ENCODE results near the gene NOC4L. TPM values are rescaled to one million over a fixed set of nuclear protein-coding genes. Genes with fewer than 3 reads are reported as not detected.
"Not testable (repeated sequence)": the region's sequence is repeated elsewhere in the genome, so short reads cannot be mapped to it uniquely, and the experiment has no call there.

Gene NOC4L
- total RNA-seq, 1 experiment from 2014 or later = 29.8 TPM

- intact Hi-C loops (cut with micrococcal nuclease; ENCODE audit: unreplicated experiment) = no loop called here
Measured at GRCh38 chr12:132102297-132102696, 42.0 kb upstream of the NOC4L start.

GRCh38 chr12:132103072-132103471 is 41.2 kb upstream of the NOC4L start:
- H3K36me3 ChIP-seq (ENCODE audit: control insufficient read depth, insufficient read depth, low read length); CTCF ChIA-PET; ATAC-seq; BruUV-seq (replicated peaks); H3K4me3 ChIP-seq (ENCODE audit: low read depth in 2 of 2, low read length in 2 of 2); H3K27ac ChIP-seq (ENCODE audit: low read length); H3K27me3 ChIP-seq (ENCODE audit: control insufficient read depth, insufficient read depth, low read length); DNase-seq (ENCODE audit: low read depth, low spot score); intact Hi-C loops (cut with micrococcal nuclease; ENCODE audit: unreplicated experiment); in situ Hi-C loops (cut with HindIII; ENCODE audit: low pct_unique_long_range_greater_than_20kb, low sequenced_read_pairs); H3K4me1 ChIP-seq (ENCODE audit: control insufficient read depth, insufficient read depth, low read length); POLR2A ChIA-PET; H3K9me3 ChIP-seq (ENCODE audit: control insufficient read depth, insufficient read depth, low read depth, low read length): not testable (repeated sequence)

More at GRCh38 chr12:132102297-132102696, 42.0 kb upstream of the NOC4L start:
- TF ChIP-seq CTCF (IDR thresholded peaks at IDR 0.05) (no peak), POLR2AphosphoS5 (IDR thresholded peaks at IDR 0.05; ENCODE audit: low read depth, low read length) (no peak), REST (IDR thresholded peaks at IDR 0.05; ENCODE audit: insufficient read depth in 1 of 2, low read depth in 2 of 2, low read length in 1 of 2) (no peak), SIN3A (IDR thresholded peaks at IDR 0.05; ENCODE audit: borderline replicate concordance, insufficient read depth, low read depth, low read length) (no peak), TCF7L2 (IDR thresholded peaks at IDR 0.05; ENCODE audit: low read depth, low read length) (no peak)
- Histone ChIP-seq H3K9me3 (ENCODE audit: control insufficient read depth, insufficient read depth, low read depth, low read length) (no peaks in the 10 kb centered on the region), H3K27ac (ENCODE audit: low read length) (no peak overlapping the region), H3K4me1 (ENCODE audit: control insufficient read depth, insufficient read depth, low read length) (no peaks in the 10 kb centered on the region), H3K36me3 (ENCODE audit: control insufficient read depth, insufficient read depth, low read length) (peaks cover 3% of the 10 kb centered on the region; the same call in 1 of the 2 replicates), H3K4me3 (ENCODE audit: low read depth in 2 of 2, low read length in 2 of 2) (no peak overlapping the region), H3K27me3 (ENCODE audit: control insufficient read depth, insufficient read depth, low read length) (no peaks in the 10 kb centered on the region)
- DNase-seq (ENCODE audit: low read depth, low spot score) = no peak
- ChIA-PET CTCF (no interaction called here), POLR2A (no interaction called here)
- ATAC-seq = no peak
- BruUV-seq (replicated peaks) = no TSS peak
- in situ Hi-C loops (cut with HindIII; ENCODE audit: low pct_unique_long_range_greater_than_20kb, low sequenced_read_pairs) = no loop called here

GRCh38 chr12:132103542-132104308 is 40.5 kb upstream of the NOC4L start:
- intact Hi-C loops (cut with micrococcal nuclease; ENCODE audit: unreplicated experiment) (no loop called here), in situ Hi-C loops (cut with HindIII; ENCODE audit: low pct_unique_long_range_greater_than_20kb, low sequenced_read_pairs) (no loop called here)
- Histone ChIP-seq H3K4me1 (ENCODE audit: control insufficient read depth, insufficient read depth, low read length) (no peaks in the 10 kb centered on the region), H3K4me3 (ENCODE audit: low read depth in 2 of 2, low read length in 2 of 2) (no peak overlapping the region), H3K27me3 (ENCODE audit: control insufficient read depth, insufficient read depth, low read length) (no peaks in the 10 kb centered on the region), H3K27ac (ENCODE audit: low read length) (no peak overlapping the region), H3K36me3 (ENCODE audit: control insufficient read depth, insufficient read depth, low read length) (peaks cover 7% of the 10 kb centered on the region), H3K9me3 (ENCODE audit: control insufficient read depth, insufficient read depth, low read depth, low read length) (no peaks in the 10 kb centered on the region)
- DNase-seq (ENCODE audit: low read depth, low spot score) (no peak), ATAC-seq (peak; percentile 23; the same call in 1 of the 2 replicates)
- CTCF ChIA-PET = no interaction called here
- no peak for TF ChIP-seq SIN3A (IDR thresholded peaks at IDR 0.05; ENCODE audit: borderline replicate concordance, insufficient read depth, low read depth, low read length)
- no peak for TF ChIP-seq POLR2AphosphoS5 (IDR thresholded peaks at IDR 0.05; ENCODE audit: low read depth, low read length)
- TF ChIP-seq CTCF (IDR thresholded peaks at IDR 0.05) = no peak
- no peak for TF ChIP-seq TCF7L2 (IDR thresholded peaks at IDR 0.05; ENCODE audit: low read depth, low read length)
- no peak for TF ChIP-seq REST (IDR thresholded peaks at IDR 0.05; ENCODE audit: insufficient read depth in 1 of 2, low read depth in 2 of 2, low read length in 1 of 2)
- no TSS peak for BruUV-seq (replicated peaks)
- POLR2A ChIA-PET = no interaction called here
